ENCODE data around the gene RNF213.
"Not testable (repeated sequence)": the region's sequence is repeated elsewhere in the genome, so short reads cannot be mapped to it uniquely, and the experiment has no call there.

Gene RNF213

DNA sequence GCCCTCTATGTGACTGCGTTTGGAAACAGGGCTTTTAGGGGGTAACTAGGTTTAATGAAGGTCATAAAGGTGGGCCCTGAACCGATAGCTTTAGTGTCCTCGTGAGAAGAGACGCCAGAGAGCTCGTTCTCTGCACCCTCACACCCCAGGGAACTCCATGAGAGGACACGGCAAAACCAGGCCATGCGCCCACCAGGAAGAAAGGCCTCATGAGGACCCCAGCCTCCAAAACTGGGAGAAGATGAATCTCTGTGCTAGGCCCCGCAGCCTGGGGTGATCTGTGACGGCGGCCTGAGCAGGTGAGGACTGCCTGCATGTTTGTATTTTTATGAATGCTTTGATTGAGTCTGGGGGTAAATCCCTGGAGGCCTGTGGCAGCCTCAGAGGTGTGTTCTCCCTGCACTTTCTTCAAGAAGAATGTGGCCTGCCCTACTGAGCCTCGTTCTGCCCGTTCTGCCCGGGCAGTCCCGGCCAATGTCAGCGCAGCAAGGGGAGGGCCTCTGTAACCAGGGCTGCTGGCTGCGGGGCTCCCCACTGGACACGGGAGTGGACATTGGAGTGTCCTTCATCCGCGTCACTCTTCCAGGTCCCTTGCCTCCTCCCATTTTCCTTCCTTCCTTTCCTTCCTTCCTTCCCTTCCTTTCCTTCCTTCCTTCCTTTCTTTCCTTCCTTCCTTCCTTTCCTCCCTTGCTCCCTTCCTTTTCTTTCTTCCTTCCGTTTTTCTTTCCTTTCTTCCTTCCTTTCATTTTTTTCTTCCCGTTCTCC lies 6.8 kb upstream of the RNF213 start:
- H3K27ac ChIP-seq (ENCODE audit: low read length), result no peak overlapping the region
- H3K36me3 ChIP-seq (ENCODE audit: control insufficient read depth in 2 of 2, insufficient read depth in 2 of 2, low read length in 2 of 2), result peaks cover 9 to 22% of the 10 kb centered on the region in 2 donors
- H3K4me1 ChIP-seq (ENCODE audit: control insufficient read depth, insufficient read depth, low read length), result no peaks in the 10 kb centered on the region
- no peak overlapping the region for H3K4me3 ChIP-seq (ENCODE audit: low read length in 2 of 2)
- no peaks in the 10 kb centered on the region for H3K27me3 ChIP-seq (ENCODE audit: control insufficient read depth in 1 of 2, insufficient read depth in 2 of 2, low read length in 2 of 2)
- no peaks in the 10 kb centered on the region for H3K9me3 ChIP-seq (ENCODE audit: control insufficient read depth in 2 of 2, low read length in 2 of 2)
- no peak overlapping the region for H3K9ac ChIP-seq (ENCODE audit: low read length in 2 of 2)

DNA sequence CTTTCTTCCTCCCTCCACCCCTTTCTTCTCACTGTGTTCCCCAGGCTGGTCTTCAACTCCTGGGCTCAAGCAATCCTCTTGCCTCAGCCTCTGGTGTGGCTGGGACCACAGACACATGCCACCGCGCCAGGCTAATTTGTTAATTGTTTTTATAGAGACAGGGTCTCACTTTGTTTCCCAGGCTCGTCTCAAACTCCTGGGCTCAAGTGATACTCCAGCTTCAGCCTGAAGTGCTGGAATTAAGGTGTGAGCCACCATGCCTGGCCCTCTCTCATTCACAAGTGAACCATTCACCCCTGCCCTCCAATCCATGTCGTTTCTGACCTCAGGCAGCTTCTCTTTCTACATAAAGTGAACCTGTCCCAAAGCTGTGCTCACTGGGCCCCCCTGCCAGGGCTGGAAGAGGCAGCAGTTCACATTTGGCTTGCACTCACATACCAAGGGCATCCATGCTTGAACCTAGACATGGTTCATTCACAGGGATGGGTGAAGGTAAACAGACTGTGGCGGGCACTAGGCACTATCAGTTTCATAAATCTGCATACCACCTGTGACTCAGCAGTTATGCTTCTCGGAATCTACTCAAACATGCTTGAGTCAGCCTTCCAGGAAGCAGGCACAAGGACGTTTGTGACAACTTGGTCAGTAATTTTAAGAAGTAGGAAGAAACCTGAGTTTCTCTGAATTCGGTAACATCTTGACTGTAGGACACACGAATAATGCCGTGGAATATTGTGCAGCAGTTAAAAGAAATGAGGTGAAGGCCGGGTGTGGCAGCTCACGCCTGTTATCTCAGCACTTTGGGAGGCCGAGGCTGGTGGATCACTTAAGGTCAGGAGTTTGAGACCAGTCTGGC lies 6.0 kb upstream of the RNF213 start:
- H3K9ac ChIP-seq (ENCODE audit: low read length in 2 of 2), result no peak overlapping the region
- H3K27ac ChIP-seq (ENCODE audit: low read length), result no peak overlapping the region
- no peak overlapping the region for H3K4me3 ChIP-seq (ENCODE audit: low read length in 2 of 2)

DNA sequence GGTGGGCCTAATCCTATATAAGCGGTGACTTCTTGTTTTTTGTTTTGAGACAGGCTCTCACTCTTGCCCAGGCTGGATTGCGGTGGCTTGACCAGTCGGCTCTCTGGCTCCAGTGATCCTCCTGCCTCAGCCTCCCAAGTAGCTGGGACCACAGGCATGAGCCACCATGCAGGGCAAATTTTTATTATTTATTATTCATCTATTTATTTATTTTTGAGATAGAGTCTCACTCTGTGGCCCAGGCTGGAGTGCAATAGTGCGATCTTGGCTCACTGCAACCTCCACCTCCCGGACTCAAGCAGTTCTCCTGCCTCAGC lies 4.7 kb upstream of the RNF213 start:
- H3K9me3 ChIP-seq (ENCODE audit: control insufficient read depth in 2 of 2, low read length in 2 of 2), result no peaks in the 10 kb centered on the region
- no peaks in the 10 kb centered on the region for H3K27me3 ChIP-seq (ENCODE audit: control insufficient read depth in 1 of 2, insufficient read depth in 2 of 2, low read length in 2 of 2)
- H3K4me3 ChIP-seq (ENCODE audit: low read length in 2 of 2), result no peak overlapping the region
- peaks cover 6 to 18% of the 10 kb centered on the region in 2 donors for H3K36me3 ChIP-seq (ENCODE audit: control insufficient read depth in 2 of 2, insufficient read depth in 2 of 2, low read length in 2 of 2)
- no peak overlapping the region for H3K9ac ChIP-seq (ENCODE audit: low read length in 2 of 2)
- peaks cover 7% of the 10 kb centered on the region for H3K4me1 ChIP-seq (ENCODE audit: control insufficient read depth, insufficient read depth, low read length)
- H3K27ac ChIP-seq (ENCODE audit: low read length), result no peak overlapping the region

More for the DNA sequence above, 6.0 kb upstream of the RNF213 start:
- Histone ChIP-seq H3K4me1 (ENCODE audit: control insufficient read depth, insufficient read depth, low read length) (peaks cover under 1% of the 10 kb centered on the region), H3K36me3 (ENCODE audit: control insufficient read depth in 2 of 2, insufficient read depth in 2 of 2, low read length in 2 of 2) (peaks cover 6 to 22% of the 10 kb centered on the region in 2 donors), H3K27me3 (ENCODE audit: control insufficient read depth in 1 of 2, insufficient read depth in 2 of 2, low read length in 2 of 2) (no peaks in the 10 kb centered on the region), H3K9me3 (ENCODE audit: control insufficient read depth in 2 of 2, low read length in 2 of 2) (no peaks in the 10 kb centered on the region)

DNA sequence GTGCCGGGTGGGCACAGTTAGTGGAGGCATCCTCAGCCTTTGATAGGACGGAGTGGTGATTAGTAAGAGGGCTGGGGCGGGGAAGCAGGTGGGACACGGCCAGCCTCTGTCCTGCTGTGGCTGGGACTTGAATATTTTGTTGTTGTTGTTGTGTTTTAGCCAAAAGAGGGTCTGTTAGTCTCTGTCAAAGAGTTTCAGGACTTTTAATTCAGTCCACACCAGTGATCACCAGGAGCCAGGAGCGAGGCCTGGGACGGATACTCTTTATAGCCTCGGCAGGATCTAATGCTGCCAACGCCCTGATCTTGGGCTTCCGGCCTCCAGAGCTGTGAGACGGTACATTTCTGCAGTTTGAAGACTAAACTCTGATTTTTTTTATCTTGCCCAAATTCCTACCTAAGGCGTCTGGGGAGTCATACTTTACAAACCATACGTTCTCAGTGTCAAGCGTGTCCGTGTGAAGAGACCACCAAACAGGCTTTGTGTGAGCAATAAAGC lies 2.9 kb upstream of the RNF213 start:
- no peak overlapping the region for H3K27ac ChIP-seq (ENCODE audit: low read length)
- no peak overlapping the region for H3K4me3 ChIP-seq (ENCODE audit: low read length in 2 of 2)
- H3K9me3 ChIP-seq (ENCODE audit: control insufficient read depth in 2 of 2, low read length in 2 of 2), result no peaks in the 10 kb centered on the region
- peaks cover 21% of the 10 kb centered on the region for H3K4me1 ChIP-seq (ENCODE audit: control insufficient read depth, insufficient read depth, low read length)
- no peaks in the 10 kb centered on the region for H3K27me3 ChIP-seq (ENCODE audit: control insufficient read depth in 1 of 2, insufficient read depth in 2 of 2, low read length in 2 of 2)
- no peak overlapping the region for H3K9ac ChIP-seq (ENCODE audit: low read length in 2 of 2)
- peaks cover 3 to 5% of the 10 kb centered on the region in 2 donors for H3K36me3 ChIP-seq (ENCODE audit: control insufficient read depth in 2 of 2, insufficient read depth in 2 of 2, low read length in 2 of 2)

DNA sequence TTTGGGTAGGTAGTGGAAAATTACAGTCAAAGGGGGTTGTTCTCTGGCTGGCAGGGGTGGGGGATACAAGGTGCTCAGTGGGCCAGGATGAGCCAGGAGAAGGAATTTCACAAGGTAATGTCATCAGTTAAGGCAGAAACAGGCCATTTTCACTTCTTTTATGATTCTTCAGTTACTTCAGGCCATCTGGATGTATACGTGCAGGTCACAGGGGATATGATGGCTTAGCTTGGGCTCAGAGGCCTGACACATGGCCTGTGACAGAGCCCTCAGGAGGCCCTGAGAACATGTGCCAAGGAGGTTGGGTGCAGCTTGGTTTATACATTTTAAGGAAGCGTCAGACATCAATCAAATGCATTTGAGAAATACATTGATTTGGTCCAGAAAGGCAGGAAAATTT lies 2.4 kb upstream of the RNF213 start:
- H3K4me3 ChIP-seq (ENCODE audit: low read length in 2 of 2); H3K27me3 ChIP-seq (ENCODE audit: control insufficient read depth in 1 of 2, insufficient read depth in 2 of 2, low read length in 2 of 2); H3K36me3 ChIP-seq (ENCODE audit: control insufficient read depth in 2 of 2, insufficient read depth in 2 of 2, low read length in 2 of 2); H3K27ac ChIP-seq (ENCODE audit: low read length); H3K9me3 ChIP-seq (ENCODE audit: control insufficient read depth in 2 of 2, low read length in 2 of 2); H3K9ac ChIP-seq (ENCODE audit: low read length in 2 of 2): not testable (repeated sequence)
- peaks cover 26% of the 10 kb centered on the region for H3K4me1 ChIP-seq (ENCODE audit: control insufficient read depth, insufficient read depth, low read length)

DNA sequence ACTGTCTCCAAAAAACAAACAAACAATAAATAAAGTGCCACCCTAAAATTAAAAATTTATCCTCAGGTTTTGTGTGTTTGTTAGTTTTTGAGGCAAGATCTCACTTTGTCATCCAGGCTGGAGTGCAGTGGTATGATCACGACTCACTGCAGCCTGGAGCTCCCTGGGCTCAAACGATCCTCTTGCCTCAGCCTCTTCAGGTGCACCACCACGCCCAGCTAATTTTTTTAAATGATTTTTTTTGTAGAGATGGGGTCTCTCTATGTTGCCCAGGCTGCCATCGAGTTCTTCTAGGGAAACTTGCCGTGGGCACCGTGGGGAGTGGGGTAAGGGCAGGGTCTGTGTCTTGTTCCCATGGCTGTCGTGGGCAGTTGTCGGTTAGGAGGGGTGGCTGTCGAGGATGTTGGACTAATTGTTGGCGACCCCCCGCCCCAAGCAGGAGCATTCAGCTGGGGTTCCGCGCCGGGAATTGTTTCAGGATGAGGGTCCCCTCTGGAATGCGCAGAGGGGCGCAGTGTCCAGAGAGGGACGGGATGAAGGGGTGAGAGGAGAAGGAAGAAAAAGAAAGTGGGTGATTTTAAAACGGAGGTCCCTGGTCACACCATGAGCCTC lies 1.1 kb upstream of the RNF213 start:
- peak overlapping the region; percentile 67 to 72 for H3K9ac ChIP-seq (ENCODE audit: low read length in 2 of 2)
- peak overlapping the region; percentile 58 for H3K27ac ChIP-seq (ENCODE audit: low read length)
- no peaks in the 10 kb centered on the region for H3K27me3 ChIP-seq (ENCODE audit: control insufficient read depth in 1 of 2, insufficient read depth in 2 of 2, low read length in 2 of 2)
- peaks cover 37% of the 10 kb centered on the region for H3K4me1 ChIP-seq (ENCODE audit: control insufficient read depth, insufficient read depth, low read length)
- peaks cover 0 to 2% of the 10 kb centered on the region in 2 donors for H3K36me3 ChIP-seq (ENCODE audit: control insufficient read depth in 2 of 2, insufficient read depth in 2 of 2, low read length in 2 of 2)
- H3K4me3 ChIP-seq (ENCODE audit: low read length in 2 of 2), result peak overlapping the region; percentile 58 to 75
- H3K9me3 ChIP-seq (ENCODE audit: control insufficient read depth in 2 of 2, low read length in 2 of 2), result no peaks in the 10 kb centered on the region

DNA sequence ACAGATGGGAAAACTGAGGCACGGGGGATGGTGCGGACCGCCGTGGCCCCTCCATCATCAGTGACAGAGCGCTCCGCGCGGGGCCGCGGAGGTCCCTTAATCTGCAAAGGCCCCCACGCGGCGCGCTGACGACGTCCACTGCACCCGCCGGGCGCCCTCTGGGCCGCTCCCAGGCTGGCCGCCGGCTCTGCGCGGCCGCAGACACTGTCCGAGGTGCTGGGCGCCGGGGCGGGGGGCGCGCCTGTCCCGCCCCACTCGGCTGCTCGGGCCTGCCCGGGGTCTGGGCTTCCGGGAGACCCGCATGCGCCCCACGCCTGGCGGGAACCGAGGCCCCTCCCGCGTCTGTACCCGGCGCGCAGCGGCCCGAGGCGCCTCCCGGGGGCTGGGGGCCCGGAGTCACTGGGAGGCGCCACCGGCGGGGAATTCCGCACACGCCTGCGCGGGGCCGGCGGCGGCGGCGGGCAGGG lies 550 bp upstream of the RNF213 start:
- H3K36me3 ChIP-seq (ENCODE audit: control insufficient read depth in 2 of 2, insufficient read depth in 2 of 2, low read length in 2 of 2), result no peaks in the 10 kb centered on the region
- H3K27ac ChIP-seq (ENCODE audit: low read length), result peak overlapping the region; percentile 58
- peak overlapping the region; percentile 58 to 75 for H3K4me3 ChIP-seq (ENCODE audit: low read length in 2 of 2)
- no peaks in the 10 kb centered on the region for H3K9me3 ChIP-seq (ENCODE audit: control insufficient read depth in 2 of 2, low read length in 2 of 2)
- no peaks in the 10 kb centered on the region for H3K27me3 ChIP-seq (ENCODE audit: control insufficient read depth in 1 of 2, insufficient read depth in 2 of 2, low read length in 2 of 2)
- H3K9ac ChIP-seq (ENCODE audit: low read length in 2 of 2), result peak overlapping the region; percentile 67 to 72
- peaks cover 37% of the 10 kb centered on the region for H3K4me1 ChIP-seq (ENCODE audit: control insufficient read depth, insufficient read depth, low read length)

DNA sequence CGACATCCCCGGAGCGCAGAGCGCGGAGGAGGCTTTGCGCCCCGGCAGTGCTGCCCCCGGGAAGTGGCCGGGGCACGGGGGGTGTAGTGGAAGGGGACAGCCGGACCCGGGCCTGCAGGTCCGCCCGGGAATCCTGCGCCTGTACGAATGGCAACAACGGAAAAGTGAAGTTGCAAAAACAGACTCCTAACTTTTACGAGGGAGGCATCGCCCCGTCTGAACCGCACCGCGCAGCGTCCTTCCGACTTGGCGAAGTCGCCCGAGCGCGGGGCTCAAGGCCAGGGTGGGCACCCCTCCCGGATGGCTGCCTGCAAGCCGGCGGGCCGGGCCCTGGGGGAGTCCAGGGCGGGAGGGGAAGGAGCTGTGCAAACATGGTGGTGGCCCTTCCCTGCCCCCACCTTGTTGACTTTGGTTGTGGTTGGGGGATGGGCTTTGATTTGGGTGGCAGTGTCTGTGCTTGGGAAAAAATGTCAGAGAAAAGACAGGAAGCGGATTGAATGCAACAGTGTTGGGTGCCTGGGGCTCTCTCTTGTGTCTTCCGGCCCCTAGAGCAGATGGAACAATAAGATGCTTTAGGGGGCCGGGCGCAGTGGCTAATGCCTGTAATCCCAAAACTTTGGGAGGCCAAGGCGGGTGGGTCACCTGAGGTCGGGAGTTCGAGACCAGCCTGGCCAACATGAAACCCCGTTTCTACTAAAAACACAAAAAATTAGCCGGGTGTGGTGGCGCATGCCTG lies 675 bp downstream of the RNF213 start:
- H3K4me3 ChIP-seq (ENCODE audit: low read length in 2 of 2), result peak overlapping the region; percentile 86 to 90
- H3K9me3 ChIP-seq (ENCODE audit: control insufficient read depth in 2 of 2, low read length in 2 of 2), result no peaks in the 10 kb centered on the region
- peak overlapping the region; percentile 82 for H3K27ac ChIP-seq (ENCODE audit: low read length)
- peaks cover 37% of the 10 kb centered on the region for H3K4me1 ChIP-seq (ENCODE audit: control insufficient read depth, insufficient read depth, low read length)
- no peaks in the 10 kb centered on the region for H3K27me3 ChIP-seq (ENCODE audit: control insufficient read depth in 1 of 2, insufficient read depth in 2 of 2, low read length in 2 of 2)
- H3K9ac ChIP-seq (ENCODE audit: low read length in 2 of 2), result peak overlapping the region; percentile 73 to 75
- H3K36me3 ChIP-seq (ENCODE audit: control insufficient read depth in 2 of 2, insufficient read depth in 2 of 2, low read length in 2 of 2), result peaks cover 3 to 7% of the 10 kb centered on the region in 2 donors

DNA sequence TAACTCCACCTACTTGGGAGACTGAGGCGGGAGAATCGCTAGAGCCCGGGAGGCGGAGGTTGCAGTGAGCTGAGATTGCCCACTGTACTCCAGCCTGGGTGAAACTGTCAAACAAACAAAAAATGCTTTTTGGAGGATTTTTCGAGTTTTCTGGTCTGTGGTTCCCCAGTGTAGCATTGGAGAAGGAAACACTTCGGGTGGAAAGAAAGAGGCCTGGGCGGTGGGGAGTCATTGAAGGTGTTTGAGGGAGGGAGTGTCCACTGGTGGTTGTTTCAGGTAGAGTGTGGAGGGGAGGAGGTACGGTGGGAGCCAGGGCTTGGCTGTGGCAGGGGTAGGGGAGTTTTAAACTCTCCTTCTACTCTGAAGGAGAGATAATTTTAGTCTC lies 1.2 kb downstream of the RNF213 start:
- peaks cover 37% of the 10 kb centered on the region for H3K4me1 ChIP-seq (ENCODE audit: control insufficient read depth, insufficient read depth, low read length)

DNA sequence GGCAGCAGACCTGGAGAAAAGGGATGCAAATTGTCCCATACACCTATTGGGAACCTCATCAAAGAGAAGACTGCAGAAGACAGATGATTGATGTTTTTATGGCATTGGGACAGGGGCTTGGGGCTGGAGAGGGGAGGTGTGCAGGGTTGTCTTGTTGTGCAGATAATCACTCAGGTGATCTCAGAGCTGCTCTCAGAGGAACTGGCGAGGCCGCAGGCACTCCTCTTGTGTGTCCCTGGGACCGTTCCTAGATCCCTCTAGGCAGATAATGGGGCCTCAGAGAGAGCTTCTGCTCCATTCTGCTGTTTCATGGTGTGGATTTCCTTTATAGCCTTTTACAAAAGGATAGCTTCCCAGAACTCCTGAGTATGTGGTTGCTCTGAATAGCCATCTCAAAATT lies 1.6 kb downstream of the RNF213 start:
- H3K4me1 ChIP-seq (ENCODE audit: control insufficient read depth, insufficient read depth, low read length), result peaks cover 37% of the 10 kb centered on the region
- H3K4me3 ChIP-seq (ENCODE audit: low read length in 2 of 2), result peak overlapping the region; percentile 86 to 90
- peaks cover 3 to 7% of the 10 kb centered on the region in 2 donors for H3K36me3 ChIP-seq (ENCODE audit: control insufficient read depth in 2 of 2, insufficient read depth in 2 of 2, low read length in 2 of 2)
- peak overlapping the region; percentile 82 for H3K27ac ChIP-seq (ENCODE audit: low read length)
- peak overlapping the region in 1 of 2 donors; percentile 51 for H3K9ac ChIP-seq (ENCODE audit: low read length in 2 of 2)
- no peaks in the 10 kb centered on the region for H3K27me3 ChIP-seq (ENCODE audit: control insufficient read depth in 1 of 2, insufficient read depth in 2 of 2, low read length in 2 of 2)
- no peaks in the 10 kb centered on the region for H3K9me3 ChIP-seq (ENCODE audit: control insufficient read depth in 2 of 2, low read length in 2 of 2)

More for the DNA sequence above, 1.2 kb downstream of the RNF213 start:
- Histone ChIP-seq H3K27me3 (ENCODE audit: control insufficient read depth in 1 of 2, insufficient read depth in 2 of 2, low read length in 2 of 2) (no peaks in the 10 kb centered on the region), H3K27ac (ENCODE audit: low read length) (peak overlapping the region; percentile 82), H3K9me3 (ENCODE audit: control insufficient read depth in 2 of 2, low read length in 2 of 2) (no peaks in the 10 kb centered on the region), H3K9ac (ENCODE audit: low read length in 2 of 2) (peak overlapping the region in 1 of 2 donors; percentile 73), H3K36me3 (ENCODE audit: control insufficient read depth in 2 of 2, insufficient read depth in 2 of 2, low read length in 2 of 2) (peaks cover 3 to 7% of the 10 kb centered on the region in 2 donors), H3K4me3 (ENCODE audit: low read length in 2 of 2) (peak overlapping the region; percentile 86 to 90)

All from stomach smooth muscle (tissue), 2 donors.